H9 (cell line): Measurements from ENCODE around the gene LTF. TPM values are rescaled to one million over a fixed set of nuclear protein-coding genes. Genes with fewer than 3 reads are reported as not detected.
"Not testable (repeated sequence)": the region's sequence is repeated elsewhere in the genome, so short reads cannot be mapped to it uniquely, and the experiment has no call there.

Experiments
- DNase-seq: peaks from one replicate; pipeline ENCODE4 v3.0.0-alpha.2; 2017
- H2AFZ ChIP-seq: one replicate; pipeline ENCODE4 v1.6.1; 2013; ENCODE audit warnings: mild to moderate bottlenecking, low read length, control low read depth, moderate library complexity
- H2AK5ac ChIP-seq: 2 replicates; pipeline ENCODE4 v1.6.1; 2013; ENCODE audit warnings: low read length, control low read depth, mixed read lengths; ENCODE audit not compliant: insufficient read length
- H2BK120ac ChIP-seq: one replicate; pipeline ENCODE4 v1.6.1; 2013; ENCODE audit warnings: low read depth, mild to moderate bottlenecking, low read length, control low read depth, inconsistent platforms; ENCODE audit not compliant: poor library complexity, severe bottlenecking
- H2BK12ac ChIP-seq: 2 replicates; pipeline ENCODE4 v1.6.1; 2013; ENCODE audit warnings: low read length, control low read depth, mixed read lengths, low read depth; ENCODE audit not compliant: insufficient read length
- H2BK15ac ChIP-seq: 2 replicates; pipeline ENCODE4 v1.6.1; 2013; ENCODE audit warnings: low read depth, low read length, control low read depth
- H2BK20ac ChIP-seq: one replicate; pipeline ENCODE4 v1.6.1; 2013; ENCODE audit warnings: low read depth, mild to moderate bottlenecking, low read length, control low read depth, inconsistent platforms; ENCODE audit not compliant: poor library complexity, severe bottlenecking
- H2BK5ac ChIP-seq: 2 replicates; pipeline ENCODE4 v1.6.1; 2013; ENCODE audit warnings: low read length, control low read depth, mixed read lengths; ENCODE audit not compliant: insufficient read length
- H3K14ac ChIP-seq: 2 replicates; pipeline ENCODE4 v1.6.1; 2013; ENCODE audit warnings: low read length, control low read depth; ENCODE audit not compliant: insufficient read depth
- H3K18ac ChIP-seq: 2 replicates; pipeline ENCODE4 v1.6.1; 2013; ENCODE audit warnings: low read depth, mild to moderate bottlenecking, mixed read lengths, low read length, control low read depth; ENCODE audit not compliant: insufficient read length
- H3K23ac ChIP-seq: 2 replicates; pipeline ENCODE4 v1.6.1; 2013; ENCODE audit warnings: low read length, control low read depth, mixed read lengths, low read depth; ENCODE audit not compliant: insufficient read length
- H3K23me2 ChIP-seq: 2 replicates; pipeline ENCODE4 v1.6.1; 2013; ENCODE audit warnings: low read depth, mild to moderate bottlenecking, mixed read lengths, low read length, control low read depth; ENCODE audit not compliant: insufficient read length, poor library complexity, severe bottlenecking
- H3K27ac ChIP-seq: 2 replicates; pipeline ENCODE4 v1.5.1; 2013; ENCODE audit warnings: low read length, control low read depth, mixed read lengths, low read depth; ENCODE audit not compliant: insufficient read length
- H3K27me3 ChIP-seq: 2 replicates; pipeline ENCODE4 v1.6.1; 2013; ENCODE audit warnings: low read length, control low read depth, inconsistent platforms; ENCODE audit not compliant: insufficient read depth
- H3K4ac ChIP-seq: 2 replicates; pipeline ENCODE4 v1.6.1; 2013; ENCODE audit warnings: low read depth, mild to moderate bottlenecking, control low read depth, inconsistent platforms, low read length, moderate library complexity
- H3K4me1 ChIP-seq: 2 replicates; pipeline ENCODE4 v1.6.1; 2013; ENCODE audit warnings: low read length, control low read depth, inconsistent platforms; ENCODE audit not compliant: insufficient read depth
- H3K4me2 ChIP-seq: 2 replicates; pipeline ENCODE4 v1.6.1; 2013; ENCODE audit warnings: low read length, control low read depth, mixed read lengths; ENCODE audit not compliant: insufficient read length, insufficient read depth
- H3K56ac ChIP-seq: 2 replicates; pipeline ENCODE4 v1.6.1; 2013; ENCODE audit warnings: low read depth, mild to moderate bottlenecking, mixed read lengths, low read length, control low read depth; ENCODE audit not compliant: insufficient read length
- H3K79me1 ChIP-seq: 2 replicates; pipeline ENCODE4 v1.6.1; 2013; ENCODE audit warnings: low read depth, mild to moderate bottlenecking, moderate library complexity, low read length, control low read depth, inconsistent platforms; ENCODE audit not compliant: insufficient read depth, poor library complexity, severe bottlenecking
- H3K79me2 ChIP-seq: 2 replicates; pipeline ENCODE4 v1.6.1; 2013; ENCODE audit warnings: low read length, control low read depth, inconsistent platforms; ENCODE audit not compliant: insufficient read depth
- H3K9ac ChIP-seq: 2 replicates; pipeline ENCODE4 v1.6.1; 2013; ENCODE audit warnings: low read length, control low read depth, mixed read lengths; ENCODE audit not compliant: insufficient read length; ENCODE audit errors: extremely low read depth
- H3K9me3 ChIP-seq: one replicate; pipeline ENCODE4 v1.6.1; 2013; ENCODE audit warnings: low read depth, low read length, inconsistent platforms; ENCODE audit not compliant: control insufficient read depth
- H3T11ph ChIP-seq: one replicate; pipeline ENCODE4 v1.6.1; 2013; ENCODE audit warnings: mild to moderate bottlenecking, low read length, control low read depth, inconsistent platforms
- H4K20me1 ChIP-seq: one replicate; pipeline ENCODE4 v1.6.1; 2013; ENCODE audit not compliant: control insufficient read depth, insufficient read length, insufficient read depth
- H4K5ac ChIP-seq: 2 replicates; pipeline ENCODE4 v1.6.1; 2013; ENCODE audit warnings: low read depth, mild to moderate bottlenecking, mixed read lengths, low read length, control low read depth; ENCODE audit not compliant: insufficient read length
- H4K8ac ChIP-seq: replicated peaks from 2 replicates; pipeline ENCODE4 v1.6.1; 2013; ENCODE audit warnings: low read length, control low read depth, mixed read lengths, low read depth; ENCODE audit not compliant: insufficient read length
- H4K91ac ChIP-seq: 2 replicates; pipeline ENCODE4 v1.6.1; 2013; ENCODE audit warnings: low read depth, mild to moderate bottlenecking, moderate library complexity, mixed read lengths, low read length, control low read depth; ENCODE audit not compliant: insufficient read length
- H3K27ac Mint-ChIP-seq, 3 experiments: 2 replicates in 2 of 3; 3 replicates in 1 of 3; pipeline ENCODE4 v1.8.0; 2020 to 2021; ENCODE audit warnings: mixed read lengths in 3 of 3, mild to moderate bottlenecking in 1 of 3, moderate library complexity in 1 of 3
- H3K27me3 Mint-ChIP-seq: 2 replicates; pipeline ENCODE4 v1.8.0; 2021; ENCODE audit warnings: low read depth, mild to moderate bottlenecking, moderate library complexity, mixed read lengths
- H3K36me3 Mint-ChIP-seq, 3 experiments: 2 replicates in 2 of 3; 3 replicates in 1 of 3; pipeline ENCODE4 v1.8.0; 2020 to 2021; ENCODE audit warnings: low read depth in 3 of 3, mixed read lengths in 3 of 3; ENCODE audit not compliant: insufficient read depth in 1 of 3
- H3K4me1 Mint-ChIP-seq, 2 experiments: 2 replicates each; pipeline ENCODE4 v1.8.0; 2020; ENCODE audit warnings: mixed read lengths in 2 of 2
- H3K4me3 Mint-ChIP-seq, 2 experiments: 2 replicates in 1 of 2; 3 replicates in 1 of 2; pipeline ENCODE4 v1.8.0; 2020 to 2021; ENCODE audit warnings: mild to moderate bottlenecking in 2 of 2, mixed read lengths in 2 of 2, moderate library complexity in 1 of 2
- H3K9me3 Mint-ChIP-seq, 2 experiments: 2 replicates in 1 of 2; 3 replicates in 1 of 2; pipeline ENCODE4 v1.8.0; 2020; ENCODE audit warnings: mild to moderate bottlenecking in 2 of 2, mixed read lengths in 2 of 2, moderate library complexity in 1 of 2
- CTCF ChIP-seq: fragments of 200-600 bp; sonication (generic); conservative IDR thresholded peaks from 3 replicates; pipeline ENCODE4 v1.8.0; 2021; ENCODE audit warnings: antibody characterized with exemption, mild to moderate bottlenecking
- WGBS: extraction: QIAGEN DNeasy Blood & Tissue Kit; methylation state at CpG from one replicate; pipeline ENCODE4 v1.1.7; 2013; ENCODE audit warnings: missing lambda C conversion rate, low lambda C conversion rate, mixed read lengths; ENCODE audit not compliant: insufficient read length; ENCODE audit errors: extremely low coverage; 5-methylcytosine and 5-hydroxymethylcytosine counted together
- total RNA-seq: library from RNA; stranded (reverse); gene quantifications from 2 replicates; pipeline ENCODE4 v1.2.1, GENCODE V29; 2021

The LTF gene
- total RNA-seq, 1 experiment from 2014 or later, result not detected

- H2AK5ac ChIP-seq, result no peak overlapping the region
- H3T11ph ChIP-seq, result no peak overlapping the region
- H2BK120ac ChIP-seq, result no peak overlapping the region
- no peak overlapping the region for H2AFZ ChIP-seq
- H3K23me2 ChIP-seq, result no peaks in the 10 kb centered on the region
- H3K56ac ChIP-seq, result no peak overlapping the region
- H3K27ac ChIP-seq, result no peak overlapping the region
- H3K4ac ChIP-seq, result no peak overlapping the region
- no peak for TF ChIP-seq CTCF
- H3K79me2 ChIP-seq, result no peaks in the 10 kb centered on the region
- H4K91ac ChIP-seq, result no peak overlapping the region
- WGBS, result no CpG with 5 or more reads among the region's 6 CpGs
- H2BK5ac ChIP-seq, result no peak overlapping the region
- no peak overlapping the region for H3K4me2 ChIP-seq
- H3K9me3 ChIP-seq, result no peaks in the 10 kb centered on the region
- no peak overlapping the region for H3K23ac ChIP-seq
- no peaks in the 10 kb centered on the region for H3K79me1 ChIP-seq
- Mint-ChIP-seq H3K27ac (no peak overlapping the region), H3K27me3 (peaks cover 2% of the 10 kb centered on the region; the same call in 1 of the 2 replicates), H3K9me3 (peaks cover 0 to 3% of the 10 kb centered on the region in 2 experiments; a peak in 2 of 5 replicates), H3K36me3 (no peaks in the 10 kb centered on the region), H3K4me3 (no peak overlapping the region), H3K4me1 (peaks cover 13 to 21% of the 10 kb centered on the region in 2 experiments)
- H2BK15ac ChIP-seq, result no peak overlapping the region
- no peak overlapping the region for H3K14ac ChIP-seq
- no peak overlapping the region for H4K8ac ChIP-seq
- no peak for DNase-seq
- H2BK20ac ChIP-seq, result no peak overlapping the region
- H4K20me1 ChIP-seq, result no peaks in the 10 kb centered on the region
- H4K5ac ChIP-seq, result no peak overlapping the region
- H3K27me3 ChIP-seq, result no peaks in the 10 kb centered on the region
- H3K4me1 ChIP-seq, result no peaks in the 10 kb centered on the region
- no peak overlapping the region for H2BK12ac ChIP-seq
- H3K9ac ChIP-seq, result no peak overlapping the region
- no peak overlapping the region for H3K18ac ChIP-seq
Measured at GRCh38 chr3:46389306-46389705, 75.4 kb downstream of the LTF start.

- not testable (repeated sequence) for H4K8ac ChIP-seq, H4K20me1 ChIP-seq, H3K4me2 ChIP-seq, H2BK12ac ChIP-seq, H3K9ac ChIP-seq, H4K91ac ChIP-seq, H2BK15ac ChIP-seq, H3K56ac ChIP-seq, H3K23ac ChIP-seq, H3K79me1 ChIP-seq, H3K79me2 ChIP-seq, H3K27me3 Mint-ChIP-seq, H3K4me3 Mint-ChIP-seq, H3K9me3 Mint-ChIP-seq, H3K27me3 ChIP-seq, H2AFZ ChIP-seq, H3K4me1 ChIP-seq, H4K5ac ChIP-seq, H2BK120ac ChIP-seq, H3K9me3 ChIP-seq, H3K23me2 ChIP-seq, H2BK5ac ChIP-seq, H3K18ac ChIP-seq, H3K4ac ChIP-seq, H3K27ac ChIP-seq, H3K14ac ChIP-seq, H3K27ac Mint-ChIP-seq, DNase-seq, H2BK20ac ChIP-seq, H3T11ph ChIP-seq, H3K36me3 Mint-ChIP-seq, H2AK5ac ChIP-seq
- H3K4me1 Mint-ChIP-seq, result peaks cover 15 to 22% of the 10 kb centered on the region in 2 experiments
- no CpG with 5 or more reads among the region's 4 CpGs for WGBS
Measured at GRCh38 chr3:46388847-46389246, 75.9 kb downstream of the LTF start.
